Upper lobe of left lung (tissue), 6 donors: Measurements from ENCODE around the gene C19orf47. TPM values are rescaled to one million over a fixed set of nuclear protein-coding genes. Genes with fewer than 3 reads are reported as not detected.

Experiments used
- ATAC-seq, 2 donors: fragments of 200-7000 bp; cut with Tn5 transposase; one replicate each; pipeline ENCODE4 v1.9.1; 2022; ENCODE audit warnings: mild to moderate bottlenecking in 2 of 2, moderate library complexity in 2 of 2; ENCODE audit not compliant: low FRiP score in 2 of 2
- DNase-seq, 2 donors: peaks; one replicate each; pipeline ENCODE4 v3.0.0-alpha.2; 2019 to 2020
- H3K27ac ChIP-seq, 4 donors: fragments of 200-600 bp; sonication (generic); one replicate each; pipeline ENCODE4 v1.5.1; 2016 to 2019
- H3K27me3 ChIP-seq, 4 donors: fragments of 200-600 bp; sonication (generic); one replicate each; pipeline ENCODE4 v1.5.1; 2017 to 2019
- H3K36me3 ChIP-seq, 4 donors: fragments of 200-600 bp; sonication (generic); one replicate each; pipeline ENCODE4 v1.5.1; 2016 to 2019
- H3K4me1 ChIP-seq, 4 donors: fragments of 200-600 bp; sonication (generic); one replicate each; pipeline ENCODE4 v1.5.1; 2018 to 2019
- H3K4me3 ChIP-seq, 4 donors: fragments of 200-600 bp; sonication (generic); one replicate each; pipeline ENCODE4 v1.5.1; 2017 to 2019; ENCODE audit warnings: mild to moderate bottlenecking in 2 of 4, moderate library complexity in 1 of 4
- H3K9me3 ChIP-seq, 4 donors: fragments of 200-600 bp; sonication (generic); one replicate each; pipeline ENCODE4 v1.5.1; 2018 to 2019
- CTCF ChIP-seq, 6 experiments: fragments of 450-650 bp in 4 of 6; fragments of 200-600 bp in 2 of 6; sonication (generic) in 2 of 6; IDR thresholded peaks; one replicate each; pipeline ENCODE4 v1.5.1; 2016 to 2019; ENCODE audit warnings: antibody characterized with exemption in 6 of 6
- EP300 ChIP-seq, 4 donors: sonication (generic); formaldehyde crosslinking; IDR thresholded peaks; one replicate each; pipeline ENCODE4 v1.5.1; 2017; ENCODE audit warnings: antibody characterized with exemption in 4 of 4, control low read depth in 2 of 4
- POLR2A ChIP-seq, 4 donors: fragments of 450-650 bp; IDR thresholded peaks; one replicate each; pipeline ENCODE4 v1.5.1; 2016 to 2017; ENCODE audit warnings: antibody characterized with exemption in 4 of 4, mild to moderate bottlenecking in 2 of 4
- POLR2AphosphoS5 ChIP-seq, 2 donors: sonication (generic); formaldehyde crosslinking; IDR thresholded peaks; one replicate each; pipeline ENCODE4 v1.5.1; 2017; ENCODE audit warnings: antibody characterized with exemption in 2 of 2
- WGBS, 2 donors: methylation state at CpG; one replicate each; pipeline ENCODE4 v1.1.5; 2017 to 2018; 5-methylcytosine and 5-hydroxymethylcytosine counted together
- total RNA-seq, 6 donors: library from RNA; depleted of rRNA in 4 of 6; stranded (reverse); fragments of >200 nt in 4 of 6; gene quantifications; one replicate each; pipeline versions ENCODE4 v1.1.0 to v1.2.1, GENCODE V29; 2016 to 2021
- donor health status: DM: no; HTN: no; CAD: no; lungs with moderate emphysema.
- donor health status: DM: no; HTN: yes; CAD: no; lungs with severe emphysema.

Gene C19orf47
- total RNA-seq, 6 donors from 2014 or later = 12.6 to 59.7 (median 16.4) TPM

GRCh38 chr19:40394816-40395210 lies 46.6 kb upstream of the C19orf47 start:
- H3K36me3 ChIP-seq = peaks cover 0 to 45% (median 24%) of the 10 kb centered on the region in 4 donors
- no peak overlapping the region for H3K27ac ChIP-seq
- peaks cover 4 to 35% (median 22%) of the 10 kb centered on the region in 4 donors for H3K4me1 ChIP-seq
- H3K9me3 ChIP-seq = no peaks in the 10 kb centered on the region
- no peak for ATAC-seq
- WGBS, 2 donors = 63 to 81% methylated on average over 7 to 9 of the region's 13 CpGs
- H3K27me3 ChIP-seq = no peaks in the 10 kb centered on the region
- no peak for DNase-seq
- no peak overlapping the region for H3K4me3 ChIP-seq
- no peak for TF ChIP-seq POLR2AphosphoS5 (IDR thresholded peaks at IDR 0.05)
- no peak for TF ChIP-seq EP300 (IDR thresholded peaks at IDR 0.05)
- no peak for TF ChIP-seq CTCF (IDR thresholded peaks at IDR 0.05)
- no peak for TF ChIP-seq POLR2A (IDR thresholded peaks at IDR 0.05)

- ATAC-seq = no peak
Observed at GRCh38 chr19:40393894-40394815, 46.0 kb upstream of the C19orf47 start.

GRCh38 chr19:40392894-40393517 lies 44.8 kb upstream of the C19orf47 start:
- Histone ChIP-seq H3K9me3 (no peaks in the 10 kb centered on the region), H3K27me3 (no peaks in the 10 kb centered on the region), H3K36me3 (peaks cover 0 to 33% (median 19%) of the 10 kb centered on the region in 4 donors), H3K4me1 (peaks cover 4 to 24% (median 17%) of the 10 kb centered on the region in 4 donors), H3K27ac (peak overlapping the region in 3 of 4 donors; percentile 21 to 73 (median 71)), H3K4me3 (no peak overlapping the region)
- DNase-seq = peak in 1 of 2 donors; percentile 81
- peak in 1 of 2 donors; percentile 17 for TF ChIP-seq POLR2AphosphoS5 (IDR thresholded peaks at IDR 0.05)
- TF ChIP-seq CTCF (IDR thresholded peaks at IDR 0.05) = peak; percentile 43 to 70 (median 51)
- no peak for TF ChIP-seq EP300 (IDR thresholded peaks at IDR 0.05)
- no peak for TF ChIP-seq POLR2A (IDR thresholded peaks at IDR 0.05)
- peak; percentile 23 to 60 for ATAC-seq
- 37 to 46% methylated on average over 9 of the region's 9 CpGs for WGBS, 2 donors

More at GRCh38 chr19:40393894-40394815, 46.0 kb upstream of the C19orf47 start:
- no peak overlapping the region for H3K4me3 ChIP-seq
- 91 to 92% methylated on average over 32 to 40 of the region's 41 CpGs for WGBS, 2 donors
- DNase-seq = peak in 1 of 2 donors; percentile 82
- peaks cover 4 to 35% (median 22%) of the 10 kb centered on the region in 4 donors for H3K4me1 ChIP-seq
- no peaks in the 10 kb centered on the region for H3K9me3 ChIP-seq
- peaks cover 0 to 44% (median 24%) of the 10 kb centered on the region in 4 donors for H3K36me3 ChIP-seq
- H3K27ac ChIP-seq = peak overlapping the region in 3 of 4 donors; percentile 21 to 73 (median 71)
- H3K27me3 ChIP-seq = no peaks in the 10 kb centered on the region
- no peak for TF ChIP-seq POLR2AphosphoS5 (IDR thresholded peaks at IDR 0.05)
- TF ChIP-seq EP300 (IDR thresholded peaks at IDR 0.05) = no peak
- TF ChIP-seq POLR2A (IDR thresholded peaks at IDR 0.05) = no peak
- TF ChIP-seq CTCF (IDR thresholded peaks at IDR 0.05) = no peak

- no peaks in the 10 kb centered on the region for H3K27me3 ChIP-seq
- peaks cover 0 to 24% (median 12%) of the 10 kb centered on the region in 4 donors for H3K36me3 ChIP-seq
- whole genome bisulfite sequencing, 2 donors = 71 to 77% methylated on average over 8 of the region's 8 CpGs
- H3K4me1 ChIP-seq = peaks cover 4 to 24% (median 16%) of the 10 kb centered on the region in 4 donors
- no peaks in the 10 kb centered on the region for H3K9me3 ChIP-seq
- DNase-seq (no peak), ATAC-seq (no peak)
- H3K4me3 ChIP-seq = no peak overlapping the region
- TF ChIP-seq CTCF (IDR thresholded peaks at IDR 0.05) (no peak), POLR2A (IDR thresholded peaks at IDR 0.05) (no peak), EP300 (IDR thresholded peaks at IDR 0.05) (no peak), POLR2AphosphoS5 (IDR thresholded peaks at IDR 0.05) (no peak)
- peak overlapping the region in 3 of 4 donors; percentile 32 to 73 (median 71) for H3K27ac ChIP-seq
Observed at GRCh38 chr19:40392123-40392522, 43.9 kb upstream of the C19orf47 start.
